ENCODE measurements around the gene APOL3.

APOL3 gene

DNA sequence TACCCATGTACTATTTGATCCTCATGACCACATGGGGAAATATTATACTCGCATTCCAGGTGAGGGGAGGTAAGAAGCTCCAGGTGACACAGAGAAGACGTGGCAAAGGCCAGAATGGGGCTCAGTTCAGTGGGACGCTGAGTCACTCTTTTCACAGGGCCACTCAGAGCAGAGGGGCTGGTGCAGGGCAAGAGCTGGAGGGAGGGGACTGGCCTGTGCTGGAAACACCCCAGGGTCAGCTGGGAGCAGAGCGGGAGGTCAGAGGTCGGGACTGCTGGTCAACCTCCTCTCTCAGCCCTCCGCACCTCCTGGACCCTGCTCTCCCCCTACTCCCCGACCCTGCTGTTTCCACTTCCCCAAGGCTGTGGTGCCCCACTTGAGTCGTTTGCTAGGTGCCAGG is 12.1 kb downstream of the APOL3 start:
- POLR2A ChIA-PET = no interaction called here
- CTCF ChIA-PET = interaction anchor here (1.2 to 2.3 kb wide), 2 partner anchors 28 to 31 kb away, joined by 3 to 12 read pairs; no protein-coding TSS in a partner anchor
- TF ChIP-seq CTCF (IDR thresholded peaks at IDR 0.05; ENCODE audit: control extremely low read depth, extremely low read depth, low read depth, missing control alignments) = no peak

GRCh38 chr22:36147196-36147791 is 13.3 kb downstream of the APOL3 start:
- no peak for DNase-seq (ENCODE audit: extremely low spot score)
- ChIA-PET CTCF (interaction anchor here (0.7 to 2.3 kb wide), 2 partner anchors 9 to 33 kb away, joined by 3 to 12 read pairs; no protein-coding TSS in a partner anchor), POLR2A (no interaction called here)
- no peak for TF ChIP-seq CTCF (IDR thresholded peaks at IDR 0.05; ENCODE audit: control extremely low read depth, extremely low read depth, low read depth, missing control alignments)

More for the DNA sequence above, 12.1 kb downstream of the APOL3 start:
- no peak for DNase-seq (ENCODE audit: extremely low spot score)

DNA sequence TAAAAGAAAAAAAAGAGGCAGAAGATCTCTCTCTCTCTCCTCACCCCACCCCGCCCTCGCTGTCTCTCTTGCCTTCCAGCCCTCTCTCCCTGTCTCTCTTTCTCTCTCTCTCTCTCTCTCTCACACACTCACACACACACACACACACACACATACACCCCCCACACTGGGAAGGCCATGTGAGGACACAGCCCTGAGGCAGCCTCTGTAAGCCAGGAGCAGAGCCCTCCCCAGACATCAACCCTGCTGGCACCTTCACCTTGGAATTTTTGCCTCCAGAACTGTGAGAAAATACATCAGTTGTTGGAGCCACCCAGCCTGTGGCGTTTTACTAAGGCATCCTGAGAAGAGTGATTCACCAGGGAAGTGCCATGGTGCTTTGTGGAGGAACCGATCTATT is 14.7 kb downstream of the APOL3 start:
- ChIA-PET CTCF (interaction anchor here (2.4 to 7.9 kb wide), 3 partner anchors 9 to 35 kb away, joined by 5 to 88 read pairs (median 29); partner anchors contain the start of gene APOL3), POLR2A (no interaction called here)
- no peak for DNase-seq (ENCODE audit: extremely low spot score)

GRCh38 chr22:36144886-36145541 is 15.5 kb downstream of the APOL3 start:
- peak; percentile 58 for TF ChIP-seq CTCF (IDR thresholded peaks at IDR 0.05; ENCODE audit: control extremely low read depth, extremely low read depth, low read depth, missing control alignments)
- ChIA-PET CTCF (interaction anchor here (0.7 to 7.9 kb wide), 8 partner anchors 8 to 74 kb away, joined by 3 to 88 read pairs (median 4); partner anchors contain the start of gene APOL3), POLR2A (no interaction called here)
- no peak for DNase-seq (ENCODE audit: extremely low spot score)

More for the DNA sequence above, 14.7 kb downstream of the APOL3 start:
- no peak for TF ChIP-seq CTCF (IDR thresholded peaks at IDR 0.05; ENCODE audit: control extremely low read depth, extremely low read depth, low read depth, missing control alignments)

GRCh38 chr22:36143956-36144355 is 16.6 kb downstream of the APOL3 start:
- ChIA-PET POLR2A (no interaction called here), CTCF (interaction anchor here (1.0 to 7.9 kb wide), 4 partner anchors 15 to 78 kb away, joined by 5 to 88 read pairs (median 18); partner anchors contain the start of gene APOL3)
- no peak for TF ChIP-seq CTCF (IDR thresholded peaks at IDR 0.05; ENCODE audit: control extremely low read depth, extremely low read depth, low read depth, missing control alignments)
- DNase-seq (ENCODE audit: extremely low spot score) = no peak

DNA sequence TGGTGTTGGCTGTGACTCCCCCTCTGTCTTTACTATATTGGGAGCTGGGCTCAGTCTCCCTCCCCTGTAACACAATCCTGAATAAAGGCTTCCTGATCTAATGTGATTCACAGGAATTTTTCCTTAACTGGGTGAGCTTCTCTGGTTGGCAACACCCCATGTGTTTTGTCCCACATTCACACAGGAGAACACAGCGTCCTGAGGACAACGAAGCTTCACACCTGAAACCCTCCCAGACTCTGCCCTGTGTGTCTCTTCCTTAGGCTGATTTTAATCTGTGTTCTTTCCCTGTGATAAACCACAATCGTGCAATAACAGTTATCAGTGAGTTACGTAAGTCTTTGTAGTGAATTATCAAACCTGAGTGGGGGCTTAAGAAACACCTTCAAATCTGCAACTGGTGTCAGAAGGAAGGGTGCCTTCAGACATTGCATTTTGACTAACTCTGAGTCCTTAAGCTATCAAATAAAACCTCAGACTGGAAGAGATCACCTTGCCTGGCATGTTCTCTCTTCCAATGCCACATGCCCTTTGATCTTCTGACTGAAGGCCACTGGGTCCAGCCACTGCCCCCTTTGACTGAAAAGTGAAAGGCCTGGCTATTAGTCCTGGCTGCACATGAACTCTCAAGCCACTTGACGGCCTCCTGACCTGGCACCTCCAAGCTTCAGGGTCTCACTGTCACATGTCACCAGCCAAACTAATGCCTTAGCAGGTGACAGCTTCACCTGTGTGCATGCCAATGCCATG is 17.3 kb downstream of the APOL3 start:
- DNase-seq (ENCODE audit: extremely low spot score) = no peak
- no peak for TF ChIP-seq CTCF (IDR thresholded peaks at IDR 0.05; ENCODE audit: control extremely low read depth, extremely low read depth, low read depth, missing control alignments)
- CTCF ChIA-PET = interaction anchor here (1.0 to 7.9 kb wide), 4 partner anchors 16 to 78 kb away, joined by 5 to 88 read pairs (median 18); partner anchors contain the start of gene APOL3
- POLR2A ChIA-PET = no interaction called here
